AG08395 (cell line): Measurements from ENCODE around the gene GPR137.
"Not testable (repeated sequence)": the region's sequence is repeated elsewhere in the genome, so short reads cannot be mapped to it uniquely, and the experiment has no call there.

ENCODE experiments used
- DNase-seq: peaks from one replicate; pipeline ENCODE4 v3.0.0; 2012; ENCODE audit warnings: mixed read lengths, low spot score

GPR137 gene, protein sequence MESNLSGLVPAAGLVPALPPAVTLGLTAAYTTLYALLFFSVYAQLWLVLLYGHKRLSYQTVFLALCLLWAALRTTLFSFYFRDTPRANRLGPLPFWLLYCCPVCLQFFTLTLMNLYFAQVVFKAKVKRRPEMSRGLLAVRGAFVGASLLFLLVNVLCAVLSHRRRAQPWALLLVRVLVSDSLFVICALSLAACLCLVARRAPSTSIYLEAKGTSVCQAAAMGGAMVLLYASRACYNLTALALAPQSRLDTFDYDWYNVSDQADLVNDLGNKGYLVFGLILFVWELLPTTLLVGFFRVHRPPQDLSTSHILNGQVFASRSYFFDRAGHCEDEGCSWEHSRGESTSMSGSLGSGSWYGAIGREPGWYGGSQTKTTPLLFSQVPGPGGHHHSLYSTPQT

DNA sequence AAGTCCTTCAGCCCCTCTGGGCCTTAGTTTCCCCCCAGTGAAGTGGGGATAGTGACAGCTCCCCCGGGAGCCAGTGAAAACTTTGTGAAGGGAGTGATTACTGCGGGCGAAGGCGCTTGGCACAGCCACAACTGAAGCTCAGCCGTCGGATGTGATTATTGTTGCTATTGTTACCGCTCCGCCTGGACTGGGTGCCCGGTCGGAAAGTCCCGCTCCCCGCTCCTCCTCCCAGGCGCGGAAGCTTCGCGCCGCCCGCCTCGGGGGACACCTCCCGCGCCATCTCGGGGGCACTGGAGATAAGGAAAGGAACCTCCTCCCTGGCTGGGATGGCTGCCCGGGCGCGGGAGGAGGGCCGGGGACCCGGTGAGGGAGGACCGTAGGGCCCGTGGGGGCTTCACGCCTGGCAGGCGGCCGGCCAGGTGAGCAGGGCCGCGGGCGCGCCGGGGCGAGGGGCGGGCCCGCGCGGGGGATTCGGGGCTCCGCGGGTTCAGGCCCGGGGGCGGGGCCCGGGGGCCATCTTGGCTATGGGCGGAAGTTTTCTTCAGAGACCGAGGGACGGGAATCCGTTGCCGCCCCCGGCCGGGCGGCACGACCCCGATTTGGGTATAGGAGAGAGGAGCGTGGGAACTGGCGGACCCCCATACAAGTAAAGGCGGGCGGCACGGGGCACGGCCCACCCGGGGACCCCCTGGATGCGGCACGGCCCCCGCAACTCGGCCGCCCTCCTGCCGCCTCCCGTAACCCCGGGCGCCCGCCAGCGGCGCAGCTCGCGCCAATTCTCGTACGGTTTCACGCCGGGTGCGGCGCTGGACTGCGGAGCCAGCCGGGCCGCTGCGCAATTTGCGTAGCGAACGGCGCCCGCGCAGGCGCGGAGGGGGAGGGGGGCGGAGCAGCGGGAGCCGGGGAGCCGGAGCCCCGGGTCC, at the start of gene GPR137:
Gene GPR137, plus strand, starts transcription at position 887 of the 923 bp plus-strand sequence. CDS start 677 bp downstream, outside the sequence.
- DNase-seq, result peak; percentile 95

DNA sequence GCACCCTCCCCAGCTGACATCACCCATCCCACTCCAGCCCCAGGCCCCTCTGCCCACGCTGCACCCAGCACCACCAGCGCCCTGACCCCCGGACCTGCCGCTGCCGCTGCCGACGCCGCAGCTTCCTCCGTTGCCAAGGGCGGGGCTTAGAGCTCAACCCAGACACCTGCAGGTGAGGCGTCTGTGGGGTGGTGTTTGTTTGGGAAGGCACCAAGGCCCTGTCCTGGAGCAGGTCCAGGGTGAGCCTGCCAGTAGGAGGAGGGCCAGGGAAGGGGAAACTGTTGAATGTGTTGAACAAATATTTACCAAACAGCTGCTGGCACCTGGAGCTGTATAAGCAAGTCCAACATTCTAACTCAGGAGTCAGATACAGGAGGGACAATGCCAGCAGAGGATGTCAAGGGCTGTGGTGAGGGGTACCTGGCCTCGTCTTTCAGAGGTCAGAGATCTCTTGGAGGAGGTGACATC, 48.1 kb upstream of the GPR137 start:
- DNase-seq, result no peak

DNA sequence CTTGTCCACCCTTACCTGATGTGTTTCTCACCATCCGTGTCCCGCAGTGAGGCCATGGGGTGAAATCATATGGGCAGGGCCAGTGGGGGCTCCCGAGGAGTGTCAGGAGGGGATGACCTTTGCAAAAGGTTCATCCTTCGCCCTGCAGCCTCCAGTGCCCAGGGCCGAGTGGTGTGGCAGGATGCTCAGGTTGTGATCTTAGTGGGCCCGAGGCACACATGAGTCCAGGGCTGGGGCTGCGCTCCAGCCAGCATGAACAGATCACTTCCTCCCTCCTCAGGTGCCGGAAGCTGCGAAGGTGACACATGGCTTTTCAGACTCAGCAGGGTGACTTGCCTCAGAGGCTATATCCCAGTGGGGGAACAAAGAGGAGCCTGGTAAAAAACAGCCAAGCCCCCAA, 47.6 kb upstream of the GPR137 start:
- no peak for DNase-seq

DNA sequence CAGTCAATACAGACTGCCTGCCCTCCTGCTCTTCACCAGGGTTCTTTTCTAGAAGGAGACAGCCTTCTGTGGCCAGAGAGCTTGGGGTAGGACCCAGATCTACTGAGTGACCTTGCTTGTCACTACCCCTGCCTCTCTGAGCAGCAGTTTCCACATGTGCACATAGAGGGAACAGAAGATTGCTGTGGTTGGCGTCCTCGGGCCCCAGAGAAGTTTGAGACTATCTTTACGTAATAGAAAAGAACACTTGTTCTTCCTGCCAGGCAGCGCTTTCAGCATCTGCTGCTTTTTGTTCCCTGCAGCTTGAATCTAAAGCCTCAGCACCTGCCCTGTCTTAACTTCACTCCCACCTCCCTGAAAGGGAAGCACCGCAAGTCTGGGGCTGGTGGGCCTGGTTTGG, 46.6 kb upstream of the GPR137 start:
- DNase-seq, result no peak

DNA sequence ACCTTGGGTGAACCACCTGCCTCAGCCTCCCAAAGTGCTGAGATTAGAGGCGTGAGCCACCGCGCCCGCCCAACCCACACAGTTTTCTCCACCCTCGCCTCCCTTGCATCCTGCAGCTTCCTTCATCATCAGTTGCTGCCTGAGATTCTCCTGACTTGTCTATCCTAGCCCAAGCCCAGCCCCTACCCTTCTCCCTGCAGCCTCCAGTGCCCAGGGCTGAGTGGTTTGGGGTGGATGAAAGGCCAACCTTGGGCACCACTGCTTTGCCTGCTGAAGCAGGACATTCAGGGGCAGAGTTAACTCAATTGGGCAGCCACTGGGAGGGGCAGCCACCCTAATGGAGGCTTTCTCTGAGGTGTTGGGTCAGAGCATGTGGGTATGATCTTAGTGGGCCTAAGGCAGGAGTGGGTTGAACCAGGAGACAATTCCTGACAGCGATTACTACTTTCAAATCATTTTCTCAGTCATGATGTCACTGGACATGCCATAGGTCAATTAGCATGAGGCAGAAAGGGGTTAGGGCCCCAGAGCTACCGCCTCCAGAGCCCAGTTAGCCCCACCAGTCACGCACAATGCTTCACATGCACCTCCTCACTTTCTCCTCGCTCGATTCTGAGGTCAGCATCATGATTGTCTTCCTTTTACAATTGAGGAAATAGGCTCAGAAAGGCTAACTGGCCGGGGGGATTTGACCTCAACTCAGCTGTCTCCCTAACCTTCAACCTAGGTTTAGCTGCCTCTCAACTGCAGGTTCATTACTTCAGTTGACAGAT, 45.8 kb upstream of the GPR137 start:
- DNase-seq, result no peak

DNA sequence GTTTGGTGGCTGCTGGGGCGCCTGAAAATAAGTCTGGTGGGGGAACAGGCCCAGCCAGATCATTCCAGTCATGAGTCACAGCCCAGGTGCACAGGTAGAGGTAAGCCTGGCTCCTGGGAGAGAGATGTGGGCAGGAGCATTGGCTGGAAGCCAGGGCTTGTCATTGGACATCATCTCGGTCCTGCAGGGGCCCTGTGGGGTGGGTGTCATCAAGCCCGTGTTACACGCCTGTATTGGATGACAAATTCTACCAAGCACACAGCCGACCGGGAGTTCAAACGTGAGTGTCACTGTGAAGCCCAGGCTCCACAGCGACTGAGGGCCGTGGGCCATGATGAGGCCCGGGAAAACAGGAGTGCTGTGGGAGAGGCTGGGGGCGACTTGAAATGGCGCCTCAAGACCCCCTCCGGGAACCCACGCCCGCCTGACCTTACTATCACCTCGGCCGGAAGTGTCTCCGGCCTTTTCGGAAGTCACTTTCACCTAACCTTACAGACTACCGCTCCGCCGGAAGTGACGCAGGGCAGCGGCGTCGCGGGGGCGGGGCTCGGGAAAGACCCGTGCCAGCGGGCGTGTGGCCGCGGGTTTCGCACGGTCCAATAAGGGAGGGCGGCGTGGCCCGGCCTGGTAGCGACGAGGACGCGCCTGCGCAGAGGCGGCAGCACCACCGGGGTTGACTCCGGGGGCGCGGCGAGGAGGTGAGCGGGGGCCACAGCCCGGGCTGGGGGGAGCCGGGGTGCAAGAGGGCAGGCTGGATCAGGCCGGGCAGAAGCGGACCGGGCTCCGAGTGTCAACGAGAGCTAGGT, 45.0 kb upstream of the GPR137 start, which contains the start of gene FKBP2:
Gene FKBP2, plus strand, starts transcription at position 661 of the 806 bp plus-strand sequence. CDS start 1,293 bp downstream, outside the sequence.
- DNase-seq, result peak; percentile 99

DNA sequence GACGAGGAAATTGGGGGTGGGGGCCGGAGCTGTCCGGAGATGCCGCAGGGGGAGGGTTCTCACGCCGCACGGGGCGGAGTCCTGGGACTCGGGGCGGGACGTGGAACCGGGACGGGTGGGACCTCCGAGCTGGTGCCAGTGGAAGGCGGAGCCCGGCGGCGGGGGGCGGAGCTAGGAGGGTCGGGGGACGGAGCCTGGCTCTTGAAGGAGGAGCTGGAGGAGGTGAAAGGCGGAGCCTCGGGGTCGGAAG, 44.5 kb upstream of the GPR137 start:
- DNase-seq, result peak; percentile 98

DNA sequence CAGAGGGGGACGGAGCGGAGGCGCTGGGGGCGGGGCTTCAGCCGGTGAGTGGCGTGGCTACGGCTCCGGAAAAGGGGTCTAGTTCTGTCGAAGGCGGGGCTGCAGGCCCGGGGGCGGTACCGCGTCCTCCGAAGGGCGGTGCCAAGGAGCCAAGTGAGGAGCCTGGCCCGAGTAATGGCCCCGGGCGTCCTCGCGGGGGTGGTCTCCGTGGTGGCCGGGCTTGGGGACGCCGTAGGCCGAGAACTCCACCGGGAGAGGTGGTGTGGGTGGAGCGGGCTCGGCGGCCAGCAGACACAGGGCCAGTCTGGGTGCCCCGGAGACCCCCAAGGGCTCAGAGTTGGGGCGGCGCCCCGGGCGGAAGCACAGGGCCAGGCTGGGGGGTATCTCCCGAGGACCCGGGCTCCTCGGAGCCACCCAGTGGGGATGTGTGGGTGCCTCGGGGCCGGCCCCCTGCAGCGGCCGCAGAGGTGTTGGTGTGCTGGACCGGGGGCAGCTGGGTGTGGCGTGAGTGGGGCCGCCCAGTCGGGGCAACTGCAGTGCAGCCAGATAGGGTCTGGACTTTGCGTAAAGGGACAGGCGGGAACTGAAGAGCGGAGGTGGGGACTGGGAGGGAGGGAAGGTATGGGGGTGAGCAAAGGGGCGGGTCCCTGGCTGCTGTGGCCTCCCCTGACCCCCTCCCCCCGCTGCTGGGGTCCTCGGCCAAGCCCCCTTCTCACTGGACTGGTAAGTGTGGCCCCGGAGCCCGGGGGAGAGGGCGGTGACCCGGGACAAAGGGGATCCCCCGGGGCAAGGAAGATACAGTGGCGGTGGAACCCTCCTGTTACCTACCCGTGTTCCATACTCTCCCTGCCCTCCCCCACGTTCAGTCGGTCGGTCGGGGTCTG, 43.9 kb upstream of the GPR137 start:
- no peak for DNase-seq

DNA sequence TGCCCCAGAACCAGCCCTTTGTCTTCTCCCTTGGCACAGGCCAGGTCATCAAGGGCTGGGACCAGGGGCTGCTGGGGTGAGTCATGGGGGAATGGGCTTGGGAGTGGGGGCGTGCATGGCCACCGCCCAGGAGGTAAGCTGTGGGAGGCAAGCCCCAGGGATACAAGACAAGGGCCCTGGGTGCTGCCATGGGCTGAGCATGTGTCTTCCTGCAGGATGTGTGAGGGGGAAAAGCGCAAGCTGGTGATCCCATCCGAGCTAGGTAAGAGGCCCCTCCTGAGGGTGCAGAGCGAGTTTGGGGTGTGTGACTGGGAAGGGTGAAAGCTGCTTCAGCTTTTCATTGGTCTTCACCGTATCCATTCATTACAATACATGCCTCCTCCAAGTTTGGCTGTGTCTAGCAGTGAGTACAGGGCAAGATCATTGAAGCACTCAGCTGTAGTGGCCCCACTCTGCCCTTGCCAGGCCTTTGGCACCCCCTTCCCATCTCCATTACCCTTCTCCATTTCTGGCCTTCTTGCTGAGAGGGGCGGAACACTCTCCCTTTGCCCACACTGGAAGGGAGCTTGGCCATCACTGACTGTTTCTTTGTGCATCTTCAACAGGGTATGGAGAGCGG, 42.3 kb upstream of the GPR137 start:
- no peak for DNase-seq

DNA sequence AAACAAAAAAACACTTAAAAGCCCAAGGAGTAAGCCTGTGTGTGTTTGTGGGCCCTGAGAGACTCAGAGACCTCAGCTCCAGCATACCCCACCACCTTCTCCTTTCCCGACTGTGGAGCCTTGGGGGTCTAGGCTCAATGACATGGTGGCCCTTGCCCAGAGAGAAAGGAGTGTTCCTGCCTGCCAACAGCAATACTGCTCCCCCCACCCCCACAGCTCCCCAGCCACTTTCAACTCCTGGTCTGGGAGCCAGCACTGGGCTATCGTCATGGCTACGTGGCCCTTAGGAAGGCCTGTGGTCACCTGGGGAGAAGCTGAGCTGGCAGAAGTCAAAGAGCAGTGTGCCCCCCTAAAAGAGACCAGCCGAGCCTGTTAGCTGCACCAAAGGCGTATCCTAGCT, 41.5 kb upstream of the GPR137 start:
- DNase-seq, result no peak

DNA sequence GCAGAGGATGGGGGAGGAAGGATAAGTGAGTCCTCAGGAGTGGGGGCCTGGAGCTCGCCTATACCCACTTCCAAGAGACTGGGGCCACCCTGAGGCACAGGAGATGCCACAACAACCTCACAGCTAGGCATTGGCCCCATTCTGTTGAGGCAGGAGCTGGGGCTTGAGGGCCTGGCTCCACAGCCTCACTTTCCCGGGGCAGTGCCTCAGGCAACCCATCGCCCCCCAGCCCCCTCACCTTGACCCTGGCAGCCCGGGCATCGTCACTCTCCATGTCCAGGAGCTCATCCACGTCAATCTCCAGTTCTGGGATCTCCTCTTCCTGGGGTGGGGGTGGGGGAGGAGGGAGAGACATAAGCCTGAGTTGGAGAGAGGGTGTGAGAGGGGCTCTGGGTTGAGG, 40.7 kb upstream of the GPR137 start:
- no peak for DNase-seq

DNA sequence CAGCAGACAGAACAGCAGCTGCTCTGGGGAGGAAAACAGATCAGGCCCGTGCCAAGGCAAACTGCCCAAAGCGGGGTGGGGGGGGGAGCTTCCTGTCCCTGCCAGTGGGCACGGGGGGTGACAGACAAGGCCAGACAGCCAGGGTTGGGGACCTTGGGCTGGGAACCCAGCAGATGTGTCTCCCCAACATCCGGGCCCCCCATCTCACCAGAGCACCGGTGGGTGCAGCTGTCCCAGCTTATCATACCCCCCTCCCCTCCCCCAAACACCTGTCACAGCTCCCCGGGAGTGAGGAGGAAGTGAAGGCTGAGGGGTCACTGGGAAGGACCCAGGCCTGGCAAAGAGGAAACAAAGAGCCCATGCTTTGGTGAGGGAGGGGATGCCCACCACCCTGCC, 40.2 kb upstream of the GPR137 start:
- DNase-seq, result no peak

DNA sequence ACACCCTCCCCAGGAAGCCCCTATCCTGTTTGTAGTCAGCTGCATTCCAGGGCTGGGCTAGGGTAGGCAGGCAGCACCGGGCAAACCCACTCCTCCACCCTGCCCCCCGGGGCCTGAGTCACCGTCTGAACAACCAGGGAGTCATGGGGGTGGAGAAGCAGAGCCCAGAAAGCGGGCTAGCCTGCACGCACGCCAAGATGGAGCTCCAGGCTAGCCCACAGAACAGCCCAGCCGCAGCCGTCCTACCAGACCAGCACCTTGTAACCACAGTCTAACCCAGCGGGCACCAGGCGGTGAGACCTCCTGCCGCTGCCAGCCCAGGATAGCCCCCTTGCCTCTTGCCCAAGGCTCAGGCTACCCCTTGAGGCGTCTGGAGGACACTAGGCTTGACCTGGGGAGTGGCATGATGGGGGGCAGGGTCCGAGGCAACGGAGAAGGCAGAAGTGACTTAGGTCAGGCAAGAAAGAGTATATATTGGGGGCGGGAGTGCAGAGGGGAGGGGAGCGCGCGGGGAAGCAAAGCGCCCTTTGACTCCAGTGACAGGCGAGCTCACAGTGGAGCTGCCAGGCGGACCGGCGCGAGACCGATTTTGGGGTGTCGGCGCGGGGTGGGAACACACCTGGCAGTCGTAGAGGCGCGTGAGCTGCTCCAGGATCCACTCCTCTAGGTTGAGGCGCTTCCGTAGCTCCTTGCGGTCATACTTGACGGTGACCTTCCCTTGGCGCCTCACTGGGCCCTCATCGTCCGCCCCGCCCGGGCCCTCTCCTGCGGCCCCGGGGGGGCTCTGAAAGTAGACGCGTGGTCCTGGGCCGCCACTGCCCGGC, 39.6 kb upstream of the GPR137 start:
- peak; percentile 80 for DNase-seq

DNA sequence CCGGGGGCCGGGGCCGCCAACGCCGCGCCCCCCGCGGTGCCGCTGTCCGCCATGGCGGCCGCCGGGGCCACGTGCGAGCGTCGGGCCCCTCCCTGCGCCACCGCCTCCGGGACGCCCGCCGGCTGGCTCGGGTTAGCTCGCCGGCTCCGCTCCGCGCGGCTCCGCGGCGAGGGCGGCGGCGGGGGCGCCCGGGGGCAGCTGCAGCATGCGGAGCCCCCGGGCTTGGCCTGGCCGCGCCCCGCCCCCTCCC, 39.1 kb upstream of the GPR137 start:
- DNase-seq, result not testable (repeated sequence)

DNA sequence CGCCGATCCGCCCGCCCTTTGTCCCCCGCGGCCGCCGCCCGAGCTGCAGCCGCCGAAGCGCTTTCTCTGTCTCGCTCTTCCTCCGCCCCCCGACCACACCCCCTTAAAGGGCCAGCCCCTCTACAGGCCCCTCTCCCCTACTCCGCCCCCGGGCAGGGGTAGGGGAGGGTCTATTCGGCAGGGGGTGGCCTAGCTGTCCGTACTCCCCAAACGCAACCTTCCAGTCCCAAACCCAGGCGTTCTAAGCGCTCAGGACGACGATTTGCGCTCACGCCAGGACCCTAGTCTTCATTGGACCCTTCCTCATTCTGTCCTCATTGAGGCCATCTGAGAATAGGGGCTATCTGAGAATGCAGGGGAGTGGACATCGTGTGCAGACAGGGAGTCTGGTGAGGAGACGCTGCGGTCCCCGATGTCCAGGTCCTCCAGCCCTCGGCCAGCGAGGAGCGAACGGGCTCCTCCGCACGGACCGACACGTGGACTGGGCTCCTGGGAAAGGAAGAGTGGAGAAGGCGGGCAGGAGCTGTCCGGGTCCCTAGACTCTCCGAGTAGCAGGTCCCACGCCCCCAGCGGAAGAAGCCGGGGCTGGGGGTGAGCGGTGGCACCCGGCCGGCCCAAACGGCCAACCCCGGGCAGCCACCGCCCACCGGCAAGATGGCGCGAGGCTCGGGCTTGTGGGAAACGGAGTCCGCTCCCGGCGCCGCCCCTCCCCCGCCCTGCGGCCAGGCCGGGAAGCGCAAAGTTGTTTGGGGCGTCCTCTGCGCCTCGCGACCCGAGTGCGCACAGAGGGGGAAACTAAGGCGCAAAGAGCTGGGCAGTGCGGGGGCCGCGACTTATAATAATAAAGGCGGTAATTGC, 38.5 kb upstream of the GPR137 start, which contains the start of gene PPP1R14B:
Gene PPP1R14B, minus strand, starts transcription at position 73 of the 858 bp plus-strand sequence. CDS start 270 bp downstream, outside the sequence.
- DNase-seq, result peak; percentile 89

DNA sequence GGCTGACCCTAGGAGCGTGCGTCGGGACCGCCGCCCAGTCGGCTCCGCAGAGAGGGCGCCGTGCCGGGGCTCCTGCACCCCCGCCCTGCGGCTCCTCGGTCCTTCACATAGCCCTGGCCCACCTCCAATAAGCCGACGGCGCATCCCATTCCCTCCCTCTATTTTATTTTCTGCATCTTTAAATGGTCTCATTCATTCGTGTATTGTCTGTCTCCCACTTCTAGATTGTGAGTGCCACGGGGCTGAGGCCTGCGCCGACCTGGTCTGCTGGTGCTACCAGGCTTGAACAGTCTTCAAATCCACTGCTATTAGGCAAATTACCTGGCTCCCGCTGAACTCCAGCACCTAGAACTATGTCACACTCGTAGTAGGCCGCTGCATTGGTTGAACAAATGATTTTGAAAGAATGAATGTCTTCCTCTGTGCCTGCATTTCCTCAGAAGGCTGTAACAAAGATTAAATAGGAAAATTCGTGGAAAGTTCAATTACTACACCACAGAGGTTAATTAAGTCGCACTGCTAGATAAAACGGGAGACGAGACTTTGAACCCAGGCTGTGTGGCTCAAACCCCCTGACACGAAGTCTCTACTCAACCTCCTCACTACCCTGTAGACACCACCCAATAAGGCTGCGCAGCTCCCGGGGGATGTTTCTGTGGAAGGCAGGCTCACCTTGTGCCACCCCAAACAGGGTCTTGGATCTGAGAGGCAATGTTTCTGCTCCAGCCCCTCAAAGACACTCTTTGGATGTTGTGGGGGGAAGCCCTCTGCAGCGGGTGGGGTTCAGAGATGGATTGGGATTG, 37.7 kb upstream of the GPR137 start:
- no peak for DNase-seq

DNA sequence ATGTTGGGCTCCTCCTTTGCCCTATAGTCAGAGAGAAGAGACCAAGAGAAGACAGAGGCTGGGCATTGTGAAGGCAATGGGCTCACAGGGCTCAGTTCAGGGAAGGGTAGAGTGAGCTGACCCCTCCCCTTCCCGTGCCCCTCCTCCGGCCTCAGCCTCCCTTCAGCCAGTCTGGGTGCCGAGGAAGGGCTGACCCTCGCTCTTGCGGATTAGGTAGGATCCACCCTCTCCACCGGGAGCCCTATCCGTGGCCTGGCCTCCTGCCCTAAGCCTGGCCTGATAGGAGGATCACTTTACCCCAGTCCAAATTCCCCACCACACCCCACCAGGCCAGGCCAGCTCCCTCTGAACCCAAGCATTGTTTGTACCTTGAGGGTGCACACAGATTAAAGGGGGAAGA, 37.1 kb upstream of the GPR137 start:
- no peak for DNase-seq
